OCI-LY7 (cell line): Measurements from ENCODE around the gene TNKS2.

ENCODE experiments used
- CTCF ChIP-seq: fragments of 200-600 bp; sonication (generic); conservative IDR thresholded peaks from 2 replicates; pipeline ENCODE4 v1.5.1; 2014; ENCODE audit warnings: mild to moderate bottlenecking, antibody characterized with exemption, low read length, moderate library complexity, mixed read lengths
- EZH2phosphoT487 ChIP-seq: fragments of 200-600 bp; sonication (generic); IDR thresholded peaks from 2 replicates; pipeline ENCODE4 v1.6.1; 2018; ENCODE audit warnings: low read depth, borderline replicate concordance, mild to moderate bottlenecking, mixed run types, antibody characterized with exemption, low read length, moderate library complexity, mixed read lengths

- TF ChIP-seq CTCF: no peak
- no peak for TF ChIP-seq EZH2phosphoT487
These were observed 25.9 kb downstream of the TNKS2 start for GRCh38 chr10:91824076-91824475.
